ENCODE data around the gene PTCD2. TPM values are rescaled to one million over a fixed set of nuclear protein-coding genes. Genes with fewer than 3 reads are reported as not detected.

The PTCD2 gene
- 10.3 and 20.1 TPM in 2 replicates for polyA plus RNA-seq (2014; cell fraction: cytosol; rRNA removed)
- 23.9 and 25.8 TPM in 2 replicates for polyA plus RNA-seq (2014; cell fraction: nucleus; rRNA removed)

GRCh38 chr5:72319976-72320752 lies at the start of gene PTCD2, which contains the start of gene MRPS27:
PTCD2 (plus strand) TSS chr5:72320373; CDS start chr5:72320383, 10 bp downstream.
MRPS27 (minus strand) TSS chr5:72320240; CDS start chr5:72320221, 19 bp downstream.
- peak; percentile 99 for DNase-seq (ENCODE audit: low spot score)

GRCh38 chr5:72271702-72272101 lies 48.5 kb upstream of the PTCD2 start:
- no peak for DNase-seq (ENCODE audit: low spot score)

- no peak for DNase-seq (ENCODE audit: low spot score)
Measured at GRCh38 chr5:72272398-72272797, 47.8 kb upstream of the PTCD2 start.

- DNase-seq (ENCODE audit: low spot score) = no peak
Measured at GRCh38 chr5:72273547-72273946, 46.6 kb upstream of the PTCD2 start.

- peak; percentile 24 for DNase-seq (ENCODE audit: low spot score)
Measured at GRCh38 chr5:72276219-72276752, 43.9 kb upstream of the PTCD2 start.

GRCh38 chr5:72280581-72281069 lies 39.5 kb upstream of the PTCD2 start:
- peak; percentile 68 for DNase-seq (ENCODE audit: low spot score)

GRCh38 chr5:72281430-72281763 lies 38.8 kb upstream of the PTCD2 start:
- DNase-seq (ENCODE audit: low spot score) = no peak

GRCh38 chr5:72281764-72282499 lies 38.2 kb upstream of the PTCD2 start:
- peak; percentile 70 for DNase-seq (ENCODE audit: low spot score)

- peak; percentile 52 for DNase-seq (ENCODE audit: low spot score)
Measured at GRCh38 chr5:72282878-72283277, 37.3 kb upstream of the PTCD2 start.

GRCh38 chr5:72283358-72283757 lies 36.8 kb upstream of the PTCD2 start:
- DNase-seq (ENCODE audit: low spot score) = peak; percentile 12

- no peak for DNase-seq (ENCODE audit: low spot score)
Measured at GRCh38 chr5:72284559-72285423, 35.4 kb upstream of the PTCD2 start.

GRCh38 chr5:72285424-72285821 lies 34.8 kb upstream of the PTCD2 start:
- DNase-seq (ENCODE audit: low spot score) = no peak

- DNase-seq (ENCODE audit: low spot score) = no peak
Measured at GRCh38 chr5:72286798-72287197, 33.4 kb upstream of the PTCD2 start.

- DNase-seq (ENCODE audit: low spot score) = no peak
Measured at GRCh38 chr5:72288924-72289323, 31.2 kb upstream of the PTCD2 start.

GRCh38 chr5:72290356-72291133 lies 29.6 kb upstream of the PTCD2 start:
- DNase-seq (ENCODE audit: low spot score) = no peak

- no peak for DNase-seq (ENCODE audit: low spot score)
Measured at GRCh38 chr5:72291601-72292000, 28.6 kb upstream of the PTCD2 start.

- DNase-seq (ENCODE audit: low spot score) = no peak
Measured at GRCh38 chr5:72292411-72292810, 27.8 kb upstream of the PTCD2 start.

- DNase-seq (ENCODE audit: low spot score) = no peak
Measured at GRCh38 chr5:72293495-72294055, 26.6 kb upstream of the PTCD2 start.

GRCh38 chr5:72294473-72294872 lies 25.7 kb upstream of the PTCD2 start:
- DNase-seq (ENCODE audit: low spot score) = no peak

- DNase-seq (ENCODE audit: low spot score) = no peak
Measured at GRCh38 chr5:72295539-72295938, 24.6 kb upstream of the PTCD2 start.

Measured in SK-N-DZ (cell line).